ENCODE data around the gene CABP7.
"Not testable (repeated sequence)": the region's sequence is repeated elsewhere in the genome, so short reads cannot be mapped to it uniquely, and the experiment has no call there.

The CABP7 gene

GRCh38 chr22:29750029-29750428 lies 30.2 kb downstream of the CABP7 start:
- no peak overlapping the region for H3K4me2 ChIP-seq
- H3K36me3 ChIP-seq (ENCODE audit: insufficient read depth): no peaks in the 10 kb centered on the region
- no peaks in the 10 kb centered on the region for H3K27me3 ChIP-seq (ENCODE audit: insufficient read depth, low read depth)
- no peaks in the 10 kb centered on the region for H3K79me2 ChIP-seq (ENCODE audit: insufficient read depth, low read depth)
- H2AFZ ChIP-seq (ENCODE audit: low read depth): no peak overlapping the region
- H3K4me1 ChIP-seq (ENCODE audit: low read depth, poor library complexity, severe bottlenecking): no peaks in the 10 kb centered on the region
- no peak overlapping the region for H3K9ac ChIP-seq
- no peak overlapping the region for H3K27ac ChIP-seq
- H3K4me3 ChIP-seq (IDR thresholded peaks at IDR 0.05; ENCODE audit: insufficient read depth, low read depth, low read length): no peak overlapping the region
- no peaks in the 10 kb centered on the region for H4K20me1 ChIP-seq (ENCODE audit: insufficient read depth)
- TF ChIP-seq CTCF (conservative IDR thresholded peaks at IDR 0.05; ENCODE audit: low read depth, low read length): no peak

- Histone ChIP-seq H4K20me1 (ENCODE audit: insufficient read depth) (no peaks in the 10 kb centered on the region), H3K27me3 (ENCODE audit: insufficient read depth, low read depth) (no peaks in the 10 kb centered on the region), H2AFZ (ENCODE audit: low read depth) (no peak overlapping the region), H3K9ac (no peak overlapping the region), H3K79me2 (ENCODE audit: insufficient read depth, low read depth) (no peaks in the 10 kb centered on the region), H3K36me3 (ENCODE audit: insufficient read depth) (no peaks in the 10 kb centered on the region), H3K4me3 (IDR thresholded peaks at IDR 0.05; ENCODE audit: insufficient read depth, low read depth, low read length) (no peak overlapping the region), H3K4me1 (ENCODE audit: low read depth, poor library complexity, severe bottlenecking) (no peaks in the 10 kb centered on the region), H3K27ac (no peak overlapping the region), H3K4me2 (no peak overlapping the region)
- no peak for TF ChIP-seq CTCF (conservative IDR thresholded peaks at IDR 0.05; ENCODE audit: low read depth, low read length)
Measured at GRCh38 chr22:29750559-29751538, 31.0 kb downstream of the CABP7 start.

- Histone ChIP-seq H3K36me3 (ENCODE audit: insufficient read depth) (no peaks in the 10 kb centered on the region), H3K79me2 (ENCODE audit: insufficient read depth, low read depth) (no peaks in the 10 kb centered on the region), H3K4me3 (IDR thresholded peaks at IDR 0.05; ENCODE audit: insufficient read depth, low read depth, low read length) (no peak overlapping the region), H2AFZ (ENCODE audit: low read depth) (no peak overlapping the region), H3K27ac (no peak overlapping the region), H3K4me1 (ENCODE audit: low read depth, poor library complexity, severe bottlenecking) (no peaks in the 10 kb centered on the region), H3K4me2 (no peak overlapping the region), H4K20me1 (ENCODE audit: insufficient read depth) (no peaks in the 10 kb centered on the region), H3K27me3 (ENCODE audit: insufficient read depth, low read depth) (no peaks in the 10 kb centered on the region), H3K9ac (no peak overlapping the region)
- TF ChIP-seq CTCF (conservative IDR thresholded peaks at IDR 0.05; ENCODE audit: low read depth, low read length): no peak
Measured at GRCh38 chr22:29751669-29752068, 31.9 kb downstream of the CABP7 start.

GRCh38 chr22:29753808-29754657 lies 34.2 kb downstream of the CABP7 start:
- Histone ChIP-seq H3K27ac (no peak overlapping the region), H4K20me1 (ENCODE audit: insufficient read depth) (no peaks in the 10 kb centered on the region), H2AFZ (ENCODE audit: low read depth) (no peak overlapping the region), H3K4me3 (IDR thresholded peaks at IDR 0.05; ENCODE audit: insufficient read depth, low read depth, low read length) (no peak overlapping the region), H3K27me3 (ENCODE audit: insufficient read depth, low read depth) (no peaks in the 10 kb centered on the region), H3K79me2 (ENCODE audit: insufficient read depth, low read depth) (no peaks in the 10 kb centered on the region), H3K4me1 (ENCODE audit: low read depth, poor library complexity, severe bottlenecking) (no peaks in the 10 kb centered on the region), H3K9ac (no peak overlapping the region), H3K36me3 (ENCODE audit: insufficient read depth) (no peaks in the 10 kb centered on the region), H3K4me2 (no peak overlapping the region)
- no peak for TF ChIP-seq CTCF (conservative IDR thresholded peaks at IDR 0.05; ENCODE audit: low read depth, low read length)

- not testable (repeated sequence) for H3K79me2 ChIP-seq (ENCODE audit: insufficient read depth, low read depth); H3K36me3 ChIP-seq (ENCODE audit: insufficient read depth); H3K4me1 ChIP-seq (ENCODE audit: low read depth, poor library complexity, severe bottlenecking); H3K9ac ChIP-seq; H3K4me2 ChIP-seq; H3K27ac ChIP-seq; H4K20me1 ChIP-seq (ENCODE audit: insufficient read depth); H2AFZ ChIP-seq (ENCODE audit: low read depth); H3K4me3 ChIP-seq (IDR thresholded peaks at IDR 0.05; ENCODE audit: insufficient read depth, low read depth, low read length); H3K27me3 ChIP-seq (ENCODE audit: insufficient read depth, low read depth)
Measured at GRCh38 chr22:29754658-29755395, 35.0 kb downstream of the CABP7 start.
